Left lung (tissue), 10 donors: Measurements from ENCODE around the gene AGK. TPM values are rescaled to one million over a fixed set of nuclear protein-coding genes. Genes with fewer than 3 reads are reported as not detected.

Experiments used
- ATAC-seq: fragments of 200-7000 bp; cut with Tn5 transposase; one replicate; pipeline ENCODE4 v1.9.1; 2020; ENCODE audit warnings: moderate library complexity
- DNase-seq, 4 donors: peaks; one replicate each; pipeline ENCODE4 v3.0.0-alpha.2; 2013 to 2020
- H3K27ac ChIP-seq, 2 donors: fragments of 200-600 bp; sonication (generic) in 1 of 2; one replicate each; pipeline versions ENCODE4 v1.5.0 to v1.8.0; 2020 to 2021
- H3K27me3 ChIP-seq, 2 donors: fragments of 200-600 bp; sonication (generic) in 1 of 2; one replicate each; pipeline versions ENCODE4 v1.5.0 to v1.8.0; 2020 to 2021
- H3K36me3 ChIP-seq, 2 donors: fragments of 200-600 bp; sonication (generic) in 1 of 2; one replicate each; pipeline versions ENCODE4 v1.5.0 to v1.8.0; 2020 to 2021
- H3K4me1 ChIP-seq, 2 donors: fragments of 200-600 bp; one replicate each; pipeline ENCODE4 v1.8.0; 2021
- H3K4me3 ChIP-seq, 2 donors: fragments of 200-600 bp; sonication (generic) in 1 of 2; one replicate each; pipeline versions ENCODE4 v1.5.0 to v1.8.0; 2020 to 2021; ENCODE audit warnings: mild to moderate bottlenecking in 1 of 2
- H3K9me3 ChIP-seq, 2 donors: fragments of 200-600 bp; sonication (generic) in 1 of 2; one replicate each; pipeline versions ENCODE4 v1.5.0 to v1.8.0; 2020 to 2021
- intact Hi-C, 2 donors: fragments of 100-400 bp; cut with DNase I; formaldehyde crosslinking; loops; one replicate each; pipeline versions ENCODE4 v1.11.2 to v1.14.2; 2022
- polyA plus RNA-seq, 6 donors: library from polyadenylated mRNA; unstranded; fragments of 120-200 nt; gene quantifications; one replicate each; pipeline ENCODE4 v1.2.1, GENCODE V29; 2013; ENCODE audit not compliant: insufficient read length in 6 of 6
- total RNA-seq, 2 donors: library from RNA; stranded (reverse); fragmentation: NEBNext Ultra II Directional; extraction: Animal tissue kit (Norgen Biotek cat#: 25700); gene quantifications; one replicate each; pipeline ENCODE4 v1.2.1, GENCODE V29; 2021
- TF ChIP-seq, protein P1 (sequence below), 2 donors: fragments of 200-600 bp; sonication (generic) in 1 of 2; IDR thresholded peaks; one replicate each; pipeline versions ENCODE4 v1.5.0 to v1.8.0; 2021; ENCODE audit warnings: antibody characterized with exemption in 2 of 2
- donor health status: DM: no; HTN: yes; CAD: no.
- donor health status: DM: no; HTN: no; CAD: no.

Gene AGK
- total and polyA plus RNA-seq, 8 donors: 24.4 to 40.6 (median 36.8) TPM

DNA sequence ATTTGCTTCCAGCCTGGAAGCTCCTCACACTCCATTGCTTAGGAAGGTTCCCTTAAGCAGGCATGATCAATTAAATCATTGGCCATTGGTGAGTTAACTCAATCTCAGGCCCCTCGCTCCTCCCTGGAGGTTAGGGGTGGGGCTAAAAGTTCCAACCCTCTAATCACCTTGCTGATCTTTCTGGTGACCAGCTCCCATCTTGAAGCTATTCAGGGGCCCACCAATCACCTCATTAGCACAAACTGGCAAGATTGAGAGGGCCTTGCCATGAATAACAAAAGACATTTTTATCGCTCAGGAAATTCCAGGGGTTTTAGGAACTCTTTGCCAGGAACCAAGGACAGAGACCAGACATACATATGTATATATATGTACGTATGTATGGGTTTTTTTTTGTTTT lies 58.4 kb downstream of the AGK start:
- Histone ChIP-seq H3K27ac (no peak overlapping the region), H3K4me3 (no peak overlapping the region), H3K4me1 (no peaks in the 10 kb centered on the region), H3K27me3 (no peaks in the 10 kb centered on the region), H3K9me3 (no peaks in the 10 kb centered on the region), H3K36me3 (peaks cover 0 to 26% of the 10 kb centered on the region in 2 donors)
- TF ChIP-seq, protein P1, sequence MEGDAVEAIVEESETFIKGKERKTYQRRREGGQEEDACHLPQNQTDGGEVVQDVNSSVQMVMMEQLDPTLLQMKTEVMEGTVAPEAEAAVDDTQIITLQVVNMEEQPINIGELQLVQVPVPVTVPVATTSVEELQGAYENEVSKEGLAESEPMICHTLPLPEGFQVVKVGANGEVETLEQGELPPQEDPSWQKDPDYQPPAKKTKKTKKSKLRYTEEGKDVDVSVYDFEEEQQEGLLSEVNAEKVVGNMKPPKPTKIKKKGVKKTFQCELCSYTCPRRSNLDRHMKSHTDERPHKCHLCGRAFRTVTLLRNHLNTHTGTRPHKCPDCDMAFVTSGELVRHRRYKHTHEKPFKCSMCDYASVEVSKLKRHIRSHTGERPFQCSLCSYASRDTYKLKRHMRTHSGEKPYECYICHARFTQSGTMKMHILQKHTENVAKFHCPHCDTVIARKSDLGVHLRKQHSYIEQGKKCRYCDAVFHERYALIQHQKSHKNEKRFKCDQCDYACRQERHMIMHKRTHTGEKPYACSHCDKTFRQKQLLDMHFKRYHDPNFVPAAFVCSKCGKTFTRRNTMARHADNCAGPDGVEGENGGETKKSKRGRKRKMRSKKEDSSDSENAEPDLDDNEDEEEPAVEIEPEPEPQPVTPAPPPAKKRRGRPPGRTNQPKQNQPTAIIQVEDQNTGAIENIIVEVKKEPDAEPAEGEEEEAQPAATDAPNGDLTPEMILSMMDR (IDR thresholded peaks at IDR 0.05): no peak
- no peak for DNase-seq
- intact Hi-C loops: no loop called here
- ATAC-seq: no peak

DNA sequence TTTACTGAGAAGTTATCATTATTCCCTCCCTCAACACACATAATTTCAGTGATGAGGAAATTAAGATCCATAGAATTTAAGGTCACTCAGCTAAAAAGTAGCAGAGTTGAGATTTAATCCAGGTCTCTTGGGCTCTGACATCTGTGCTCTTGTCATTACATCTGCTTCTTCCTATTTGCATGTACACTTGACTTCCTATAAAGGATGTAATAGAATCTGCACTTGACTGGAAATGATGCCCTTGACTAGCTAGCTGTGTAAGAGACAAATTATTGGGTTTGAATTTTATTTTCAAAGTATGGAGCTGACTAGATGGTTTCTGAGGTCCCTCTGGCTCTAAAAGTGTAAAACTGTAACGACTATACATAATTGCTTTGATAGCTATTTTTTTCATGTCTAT lies 59.5 kb downstream of the AGK start:
- no peaks in the 10 kb centered on the region for H3K27me3 ChIP-seq
- H3K4me3 ChIP-seq: no peak overlapping the region
- DNase-seq: no peak
- no peak for ATAC-seq
- intact Hi-C loops: no loop called here
- no peaks in the 10 kb centered on the region for H3K9me3 ChIP-seq
- no peak overlapping the region for H3K27ac ChIP-seq
- TF ChIP-seq, protein P1 (IDR thresholded peaks at IDR 0.05): no peak
- H3K4me1 ChIP-seq: no peaks in the 10 kb centered on the region
- peaks cover 0 to 24% of the 10 kb centered on the region in 2 donors for H3K36me3 ChIP-seq

DNA sequence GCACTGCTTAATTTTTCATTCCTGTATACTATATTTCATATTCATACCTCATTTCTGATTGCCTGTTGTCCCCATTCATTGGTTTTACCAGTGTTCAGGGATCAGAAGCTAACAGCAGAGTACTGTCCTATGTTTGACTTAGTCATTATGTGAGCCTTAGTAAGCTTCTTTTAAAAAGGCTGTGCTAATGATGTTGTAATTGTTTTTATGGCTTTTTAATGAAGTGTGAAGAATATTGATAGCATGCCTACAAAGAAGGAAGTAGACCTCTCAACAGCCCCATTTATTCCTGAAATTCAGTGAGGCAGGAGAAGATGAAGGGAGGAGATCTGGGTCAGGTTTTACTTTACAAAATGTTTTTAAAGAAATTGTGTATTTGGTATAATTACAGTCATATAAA lies 61.7 kb downstream of the AGK start:
- DNase-seq (peak in 2 of 4 donors; percentile 10), ATAC-seq (no peak)
- Histone ChIP-seq H3K27ac (no peak overlapping the region), H3K4me3 (no peak overlapping the region), H3K9me3 (no peaks in the 10 kb centered on the region), H3K27me3 (no peaks in the 10 kb centered on the region), H3K4me1 (no peaks in the 10 kb centered on the region), H3K36me3 (peaks cover 0 to 24% of the 10 kb centered on the region in 2 donors)
- intact Hi-C loops: no loop called here
- TF ChIP-seq, protein P1 (IDR thresholded peaks at IDR 0.05): no peak

DNA sequence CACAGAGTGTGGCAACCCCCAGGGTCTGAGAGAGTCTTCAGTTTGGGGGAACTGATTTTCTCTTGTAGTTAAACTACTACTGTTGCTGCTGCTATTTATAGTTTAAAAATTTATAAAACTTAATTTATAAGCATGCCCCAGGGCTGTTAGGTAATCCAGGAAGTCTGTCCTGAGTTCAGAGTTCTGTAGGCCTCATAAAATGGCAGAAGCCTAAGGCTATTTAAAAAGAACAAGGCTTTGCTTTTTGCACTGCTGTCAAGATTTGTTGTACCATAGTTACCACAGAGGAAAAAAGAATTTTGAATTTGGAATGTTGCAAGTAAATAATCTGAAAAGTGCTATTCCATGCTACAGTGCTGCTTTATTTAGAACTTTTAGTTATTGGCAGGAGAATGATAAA lies 66.1 kb downstream of the AGK start:
- H3K4me3 ChIP-seq: no peak overlapping the region
- H3K36me3 ChIP-seq: peaks cover 0 to 23% of the 10 kb centered on the region in 2 donors
- no peaks in the 10 kb centered on the region for H3K27me3 ChIP-seq
- no peaks in the 10 kb centered on the region for H3K4me1 ChIP-seq
- DNase-seq (no peak), ATAC-seq (no peak)
- TF ChIP-seq, protein P1 (IDR thresholded peaks at IDR 0.05): no peak
- intact Hi-C loops: no loop called here
- H3K9me3 ChIP-seq: no peaks in the 10 kb centered on the region
- no peak overlapping the region for H3K27ac ChIP-seq

DNA sequence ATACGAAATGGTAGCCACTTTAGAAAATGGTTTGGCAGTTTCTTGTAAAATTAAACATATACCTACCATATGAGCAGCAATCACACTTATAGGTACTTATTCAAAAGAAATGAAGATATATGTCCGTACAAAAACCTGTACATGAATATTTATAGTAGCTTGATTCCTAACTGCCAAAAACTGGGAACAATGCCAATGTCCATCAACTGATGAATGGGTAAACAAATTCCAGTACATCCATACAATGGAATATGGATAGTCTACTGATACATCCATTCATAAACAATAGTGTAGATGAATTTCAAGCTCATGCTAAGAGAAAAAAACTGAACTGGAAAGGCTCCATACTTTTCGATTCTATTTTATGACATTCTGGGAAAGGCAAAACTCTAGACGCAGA lies 68.5 kb downstream of the AGK start:
- no peaks in the 10 kb centered on the region for H3K4me1 ChIP-seq
- DNase-seq (no peak), ATAC-seq (no peak)
- peaks cover 0 to 39% of the 10 kb centered on the region in 2 donors for H3K36me3 ChIP-seq
- TF ChIP-seq, protein P1 (IDR thresholded peaks at IDR 0.05): no peak
- no peak overlapping the region for H3K4me3 ChIP-seq
- no peak overlapping the region for H3K27ac ChIP-seq
- no peaks in the 10 kb centered on the region for H3K9me3 ChIP-seq
- no peaks in the 10 kb centered on the region for H3K27me3 ChIP-seq
- intact Hi-C loops: no loop called here
